ENCODE results near the gene HIBCH.

Gene HIBCH

DNA sequence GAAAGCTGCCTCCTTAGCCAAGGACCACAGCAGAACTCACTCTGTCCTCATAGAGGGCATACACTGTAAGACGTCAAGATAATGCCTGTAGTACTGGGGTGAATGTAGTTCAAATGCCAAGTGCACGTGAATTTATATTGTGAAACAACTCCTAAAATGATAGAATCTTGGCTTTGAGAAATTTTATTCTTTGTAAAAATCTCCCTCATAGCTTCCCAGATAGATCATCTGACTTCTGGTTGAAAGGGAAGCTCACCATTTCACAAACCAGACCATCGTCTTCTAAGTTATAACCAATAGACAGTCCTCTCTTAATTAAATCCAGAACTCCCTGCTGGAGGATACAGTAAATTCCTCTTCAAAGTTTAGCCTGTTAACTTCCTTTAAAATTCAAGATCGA is 146.2 kb downstream of the HIBCH start:
- no peak for DNase-seq (ENCODE audit: low read depth in 1 of 2, low spot score in 1 of 2)
- Histone ChIP-seq H3K27ac (replicated peaks) (no peak overlapping the region), H3K4me3 (replicated peaks; ENCODE audit: insufficient read depth, low read length) (no peak overlapping the region), H3K27me3 (ENCODE audit: insufficient read depth, poor library complexity, severe bottlenecking) (no peaks in the 10 kb centered on the region)
- TF ChIP-seq POLR2AphosphoS5 (IDR thresholded peaks at IDR 0.05; ENCODE audit: low read depth) (no peak), SPI1 (IDR thresholded peaks at IDR 0.05; ENCODE audit: borderline replicate concordance, low read depth) (no peak), GABPA (IDR thresholded peaks at IDR 0.05; ENCODE audit: low read depth) (no peak)
- TF ChIP-seq, protein P1, sequence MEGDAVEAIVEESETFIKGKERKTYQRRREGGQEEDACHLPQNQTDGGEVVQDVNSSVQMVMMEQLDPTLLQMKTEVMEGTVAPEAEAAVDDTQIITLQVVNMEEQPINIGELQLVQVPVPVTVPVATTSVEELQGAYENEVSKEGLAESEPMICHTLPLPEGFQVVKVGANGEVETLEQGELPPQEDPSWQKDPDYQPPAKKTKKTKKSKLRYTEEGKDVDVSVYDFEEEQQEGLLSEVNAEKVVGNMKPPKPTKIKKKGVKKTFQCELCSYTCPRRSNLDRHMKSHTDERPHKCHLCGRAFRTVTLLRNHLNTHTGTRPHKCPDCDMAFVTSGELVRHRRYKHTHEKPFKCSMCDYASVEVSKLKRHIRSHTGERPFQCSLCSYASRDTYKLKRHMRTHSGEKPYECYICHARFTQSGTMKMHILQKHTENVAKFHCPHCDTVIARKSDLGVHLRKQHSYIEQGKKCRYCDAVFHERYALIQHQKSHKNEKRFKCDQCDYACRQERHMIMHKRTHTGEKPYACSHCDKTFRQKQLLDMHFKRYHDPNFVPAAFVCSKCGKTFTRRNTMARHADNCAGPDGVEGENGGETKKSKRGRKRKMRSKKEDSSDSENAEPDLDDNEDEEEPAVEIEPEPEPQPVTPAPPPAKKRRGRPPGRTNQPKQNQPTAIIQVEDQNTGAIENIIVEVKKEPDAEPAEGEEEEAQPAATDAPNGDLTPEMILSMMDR (IDR thresholded peaks at IDR 0.05; ENCODE audit: insufficient read depth, low read length) = no peak
- TF ChIP-seq, protein P2, sequence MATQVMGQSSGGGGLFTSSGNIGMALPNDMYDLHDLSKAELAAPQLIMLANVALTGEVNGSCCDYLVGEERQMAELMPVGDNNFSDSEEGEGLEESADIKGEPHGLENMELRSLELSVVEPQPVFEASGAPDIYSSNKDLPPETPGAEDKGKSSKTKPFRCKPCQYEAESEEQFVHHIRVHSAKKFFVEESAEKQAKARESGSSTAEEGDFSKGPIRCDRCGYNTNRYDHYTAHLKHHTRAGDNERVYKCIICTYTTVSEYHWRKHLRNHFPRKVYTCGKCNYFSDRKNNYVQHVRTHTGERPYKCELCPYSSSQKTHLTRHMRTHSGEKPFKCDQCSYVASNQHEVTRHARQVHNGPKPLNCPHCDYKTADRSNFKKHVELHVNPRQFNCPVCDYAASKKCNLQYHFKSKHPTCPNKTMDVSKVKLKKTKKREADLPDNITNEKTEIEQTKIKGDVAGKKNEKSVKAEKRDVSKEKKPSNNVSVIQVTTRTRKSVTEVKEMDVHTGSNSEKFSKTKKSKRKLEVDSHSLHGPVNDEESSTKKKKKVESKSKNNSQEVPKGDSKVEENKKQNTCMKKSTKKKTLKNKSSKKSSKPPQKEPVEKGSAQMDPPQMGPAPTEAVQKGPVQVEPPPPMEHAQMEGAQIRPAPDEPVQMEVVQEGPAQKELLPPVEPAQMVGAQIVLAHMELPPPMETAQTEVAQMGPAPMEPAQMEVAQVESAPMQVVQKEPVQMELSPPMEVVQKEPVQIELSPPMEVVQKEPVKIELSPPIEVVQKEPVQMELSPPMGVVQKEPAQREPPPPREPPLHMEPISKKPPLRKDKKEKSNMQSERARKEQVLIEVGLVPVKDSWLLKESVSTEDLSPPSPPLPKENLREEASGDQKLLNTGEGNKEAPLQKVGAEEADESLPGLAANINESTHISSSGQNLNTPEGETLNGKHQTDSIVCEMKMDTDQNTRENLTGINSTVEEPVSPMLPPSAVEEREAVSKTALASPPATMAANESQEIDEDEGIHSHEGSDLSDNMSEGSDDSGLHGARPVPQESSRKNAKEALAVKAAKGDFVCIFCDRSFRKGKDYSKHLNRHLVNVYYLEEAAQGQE (IDR thresholded peaks at IDR 0.05; ENCODE audit: insufficient replicate concordance, low read depth) = no peak

DNA sequence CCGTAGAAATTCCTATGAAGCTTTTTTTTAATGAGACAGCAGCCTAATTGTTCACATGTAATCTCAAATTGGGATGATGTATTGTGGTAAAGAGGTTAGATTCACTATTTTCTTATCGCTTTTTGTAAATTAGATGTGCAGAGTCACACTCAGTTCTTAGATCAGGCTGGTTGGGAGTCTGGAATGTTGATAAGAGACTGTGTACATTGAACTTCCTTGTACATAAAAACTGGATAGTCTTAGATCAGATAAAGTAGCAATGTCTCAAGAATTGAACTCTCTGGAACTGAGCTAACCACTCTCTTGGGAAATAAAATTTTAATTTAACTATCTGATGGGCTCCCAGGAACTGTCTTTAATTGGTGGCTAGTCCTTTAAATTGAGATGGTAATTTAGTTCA is 149.0 kb downstream of the HIBCH start:
- Histone ChIP-seq H3K27me3 (ENCODE audit: insufficient read depth, poor library complexity, severe bottlenecking) (no peaks in the 10 kb centered on the region), H3K4me3 (replicated peaks; ENCODE audit: insufficient read depth, low read length) (no peak overlapping the region), H3K27ac (replicated peaks) (no peak overlapping the region)
- no peak for DNase-seq (ENCODE audit: low read depth in 1 of 2, low spot score in 1 of 2)
- no peak for TF ChIP-seq POLR2AphosphoS5 (IDR thresholded peaks at IDR 0.05; ENCODE audit: low read depth)
- TF ChIP-seq, protein P1 (IDR thresholded peaks at IDR 0.05; ENCODE audit: insufficient read depth, low read length) = no peak

DNA sequence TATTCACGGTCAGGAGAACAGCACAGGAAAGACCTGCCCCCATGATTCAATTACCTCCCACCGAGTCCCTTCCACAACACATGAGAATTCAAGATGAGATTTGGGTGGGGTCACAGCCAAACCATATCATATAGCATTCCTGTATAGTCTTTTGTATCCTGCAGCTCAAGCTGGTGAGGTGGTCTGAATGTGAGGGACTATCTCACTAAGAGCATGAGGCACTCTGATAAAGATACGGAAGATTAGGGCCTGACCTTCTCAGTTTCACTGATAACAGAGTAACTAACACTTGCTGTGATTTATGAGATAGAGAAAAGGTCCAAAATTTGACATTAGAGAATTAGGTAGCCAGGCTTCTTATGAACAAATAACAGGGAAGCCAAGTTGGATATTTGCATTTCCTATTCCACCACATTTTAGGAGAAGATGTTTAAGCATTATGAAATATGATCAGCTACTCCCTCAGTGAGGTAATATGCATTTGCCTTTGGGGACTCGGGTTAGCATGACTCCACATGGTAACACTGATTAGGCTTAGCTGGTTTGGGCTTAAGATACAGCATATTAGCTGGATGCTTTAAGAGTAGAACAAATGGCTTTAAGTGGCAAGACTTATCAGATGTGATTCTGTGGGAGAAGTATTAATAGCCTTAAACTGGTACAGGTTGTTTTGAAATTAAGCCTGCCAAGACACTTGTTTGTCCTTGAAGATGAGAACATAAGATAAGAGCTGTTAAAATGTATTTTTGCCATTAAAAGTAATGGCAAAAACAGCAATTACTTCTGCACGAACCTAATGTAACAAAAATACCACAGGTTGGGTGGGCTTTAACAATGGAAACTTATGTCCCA is 150.2 kb downstream of the HIBCH start:
- DNase-seq (ENCODE audit: low read depth in 1 of 2, low spot score in 1 of 2) = no peak
- no peak overlapping the region for H3K27ac ChIP-seq (replicated peaks)
- no peak overlapping the region for H3K4me3 ChIP-seq (replicated peaks; ENCODE audit: insufficient read depth, low read length)
- H3K27me3 ChIP-seq (ENCODE audit: insufficient read depth, poor library complexity, severe bottlenecking) = no peaks in the 10 kb centered on the region
- TF ChIP-seq SPI1 (IDR thresholded peaks at IDR 0.05; ENCODE audit: borderline replicate concordance, low read depth) (no peak), POLR2AphosphoS5 (IDR thresholded peaks at IDR 0.05; ENCODE audit: low read depth) (no peak)
- TF ChIP-seq, protein P1 (IDR thresholded peaks at IDR 0.05; ENCODE audit: insufficient read depth, low read length) = no peak

DNA sequence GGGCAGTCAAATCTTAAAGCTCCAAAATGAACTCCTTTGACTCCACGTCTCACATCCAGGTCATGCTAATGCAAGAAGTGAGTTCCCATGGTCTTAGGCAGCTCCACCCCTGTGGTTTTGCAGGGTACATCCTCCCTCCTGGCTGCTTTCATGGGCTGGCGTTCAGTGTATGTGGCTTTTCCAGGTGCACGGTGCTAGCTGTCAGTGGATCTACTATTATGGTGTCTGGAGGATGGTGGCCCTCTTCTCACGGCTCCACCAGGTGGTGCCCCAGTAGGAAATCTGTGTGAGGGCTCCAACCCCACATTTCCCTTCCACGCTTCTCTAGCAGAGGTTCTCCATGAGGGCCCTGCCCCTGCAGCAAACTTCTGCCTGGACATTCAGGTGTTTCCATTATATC is 151.9 kb downstream of the HIBCH start:
- TF ChIP-seq GABPA (IDR thresholded peaks at IDR 0.05; ENCODE audit: low read depth) (no peak), SPI1 (IDR thresholded peaks at IDR 0.05; ENCODE audit: borderline replicate concordance, low read depth) (no peak), POLR2AphosphoS5 (IDR thresholded peaks at IDR 0.05; ENCODE audit: low read depth) (no peak)
- TF ChIP-seq, protein P1 (IDR thresholded peaks at IDR 0.05; ENCODE audit: insufficient read depth, low read length) = no peak
- TF ChIP-seq, protein P2 (IDR thresholded peaks at IDR 0.05; ENCODE audit: insufficient replicate concordance, low read depth) = no peak
- DNase-seq (ENCODE audit: low read depth in 1 of 2, low spot score in 1 of 2) = no peak
- Histone ChIP-seq H3K27ac (replicated peaks) (no peak overlapping the region), H3K27me3 (ENCODE audit: insufficient read depth, poor library complexity, severe bottlenecking) (no peaks in the 10 kb centered on the region), H3K4me3 (replicated peaks; ENCODE audit: insufficient read depth, low read length) (no peak overlapping the region)

Measured in HL-60 (cell line).